H1 (cell line): ENCODE data around the gene SLC2A13. TPM values are rescaled to one million over a fixed set of nuclear protein-coding genes. Genes with fewer than 3 reads are reported as not detected.

Experiments
- CTCF ChIA-PET: fragments of 300-600 bp; sonication (Branson Sonifier 250); formaldehyde crosslinking; loops from one replicate; lab custom pipeline; 2021; ENCODE audit not compliant: partially characterized antibody; lab: Charles Lee
- POLR2A ChIA-PET: fragments of 300-600 bp; sonication (Branson Sonifier 250); formaldehyde crosslinking; loops from one replicate; lab custom pipeline; 2021; ENCODE audit warnings: inconsistent platforms; ENCODE audit not compliant: partially characterized antibody; lab: Charles Lee
- DNase-seq, 2 experiments: peaks; one replicate each; pipeline versions ENCODE4 v3.0.0 to v3.0.0-alpha.2; 2010 to 2022; ENCODE audit warnings: low spot score in 2 of 2, low read depth in 1 of 2, mixed read lengths in 1 of 2
- FAIRE-seq: peaks from 2 replicates; lab custom pipeline; 2011; peaks lifted over from hg19 to GRCh38; lab: Jason Lieb, UNC
- H2AFZ ChIP-seq: 2 replicates; pipeline ENCODE4 v1.8.1; 2012; ENCODE audit warnings: low read length, inconsistent platforms
- H2AK5ac ChIP-seq: 2 replicates; pipeline ENCODE4 v1.6.1; 2013; ENCODE audit warnings: low read depth, low read length
- H2BK120ac ChIP-seq: replicated peaks from 2 replicates; pipeline ENCODE3; 2013; ENCODE audit warnings: low read depth, low read length, inconsistent platforms
- H2BK12ac ChIP-seq: 2 replicates; pipeline ENCODE4 v1.6.1; 2013; ENCODE audit warnings: low read depth, low read length
- H2BK15ac ChIP-seq: 2 replicates; pipeline ENCODE4 v1.6.1; 2013; ENCODE audit warnings: low read length
- H2BK20ac ChIP-seq: 2 replicates; pipeline ENCODE4 v1.6.1; 2013; ENCODE audit warnings: low read length
- H2BK5ac ChIP-seq: 2 replicates; pipeline ENCODE4 v1.6.1; 2013; ENCODE audit warnings: low read depth, low read length
- H3K14ac ChIP-seq: 2 replicates; pipeline ENCODE4 v1.6.1; 2013; ENCODE audit warnings: inconsistent platforms; ENCODE audit not compliant: insufficient read length
- H3K18ac ChIP-seq: 2 replicates; pipeline ENCODE4 v1.6.1; 2013; ENCODE audit warnings: low read length; ENCODE audit errors: extremely low read depth
- H3K23ac ChIP-seq: 2 replicates; pipeline ENCODE4 v1.6.1; 2013; ENCODE audit warnings: inconsistent platforms; ENCODE audit not compliant: insufficient read length
- H3K23me2 ChIP-seq: 2 replicates; pipeline ENCODE4 v1.6.1; 2013; ENCODE audit warnings: low read depth, low read length
- H3K27ac ChIP-seq: 2 replicates; pipeline ENCODE4 v1.6.1; 2011; ENCODE audit warnings: low read depth, low read length, inconsistent platforms
- H3K27me3 ChIP-seq, 4 experiments: replicated peaks in 1 of 4; 1 replicate in 1 of 4; 2 replicates in 3 of 4; pipeline versions ENCODE4 v1.6.1 to v1.8.1; 2011 to 2013; ENCODE audit warnings: low read length in 3 of 4, mild to moderate bottlenecking in 3 of 4, inconsistent platforms in 2 of 4, mixed read lengths in 2 of 4, moderate library complexity in 1 of 4; ENCODE audit not compliant: control insufficient read depth in 3 of 4, insufficient read depth in 3 of 4; ENCODE audit errors: extremely low read depth in 1 of 4
- H3K36me3 ChIP-seq, 4 experiments: 2 replicates each; pipeline versions ENCODE4 v1.6.1 to v1.8.1; 2011 to 2013; ENCODE audit warnings: mild to moderate bottlenecking in 4 of 4, low read length in 3 of 4, moderate library complexity in 2 of 4, control low read depth in 1 of 4, inconsistent platforms in 1 of 4; ENCODE audit not compliant: insufficient read depth in 4 of 4, control insufficient read depth in 2 of 4
- H3K4ac ChIP-seq: replicated peaks from 2 replicates; pipeline ENCODE3; 2013; ENCODE audit warnings: low read length, low read depth, mixed read lengths, inconsistent platforms; ENCODE audit not compliant: insufficient read length
- H3K4me1 ChIP-seq, 4 experiments: replicated peaks in 1 of 4; 1 replicate in 1 of 4; 2 replicates in 3 of 4; pipeline versions ENCODE4 v1.6.1 to v1.8.1; 2011 to 2013; ENCODE audit warnings: low read length in 3 of 4, inconsistent platforms in 2 of 4, mixed read lengths in 1 of 4; ENCODE audit not compliant: insufficient read depth in 4 of 4, control insufficient read depth in 3 of 4
- H3K4me2 ChIP-seq, 2 experiments: 2 replicates each; pipeline versions ENCODE4 v1.6.1 to v1.8.1; 2011 to 2013; ENCODE audit warnings: low read depth in 2 of 2, low read length in 2 of 2, control low read depth in 1 of 2, inconsistent platforms in 1 of 2, mild to moderate bottlenecking in 1 of 2; ENCODE audit not compliant: insufficient read depth in 1 of 2
- H3K4me3 ChIP-seq, 4 experiments: fragments of 200-600, 300-600 bp in 1 of 4; sonication (generic), shearing (Covaris generic), sonication (Bioruptor Twin) in 1 of 4; 2 replicates each; pipeline versions ENCODE4 v1.5.1 to v1.8.1; 2011 to 2016; ENCODE audit warnings: low read length in 4 of 4, low read depth in 3 of 4, control low read depth in 2 of 4, inconsistent platforms in 2 of 4, mild to moderate bottlenecking in 2 of 4, mixed read lengths in 1 of 4, moderate library complexity in 1 of 4; ENCODE audit not compliant: insufficient read depth in 2 of 4; ENCODE audit errors: extremely low read depth in 1 of 4
- H3K56ac ChIP-seq: replicated peaks from 2 replicates; pipeline ENCODE3; 2013; ENCODE audit warnings: low read depth, mild to moderate bottlenecking, mixed read lengths, low read length, inconsistent platforms; ENCODE audit not compliant: insufficient read length
- H3K79me1 ChIP-seq: 2 replicates; pipeline ENCODE4 v1.6.1; 2013; ENCODE audit warnings: low read depth, low read length, control low read depth
- H3K79me2 ChIP-seq, 2 experiments: 2 replicates each; pipeline versions ENCODE4 v1.6.1 to v1.8.1; 2012 to 2013; ENCODE audit warnings: low read length in 2 of 2, mild to moderate bottlenecking in 2 of 2, inconsistent platforms in 1 of 2; ENCODE audit not compliant: insufficient read depth in 2 of 2, control insufficient read depth in 1 of 2
- H3K9ac ChIP-seq, 4 experiments: replicated peaks in 1 of 4; 1 replicate in 1 of 4; 2 replicates in 3 of 4; pipeline versions ENCODE4 v1.6.1 to v1.8.1; 2011 to 2013; ENCODE audit warnings: low read depth in 3 of 4, low read length in 3 of 4, control low read depth in 2 of 4, mild to moderate bottlenecking in 2 of 4, moderate library complexity in 2 of 4, inconsistent platforms in 1 of 4; ENCODE audit errors: extremely low read depth in 1 of 4
- H3K9me3 ChIP-seq, 2 experiments: 2 replicates each; pipeline versions ENCODE4 v1.6.1 to v1.8.1; 2012 to 2013; ENCODE audit warnings: mild to moderate bottlenecking in 2 of 2, moderate library complexity in 2 of 2, control low read depth in 1 of 2, inconsistent platforms in 1 of 2, low read depth in 1 of 2, low read length in 1 of 2, mixed read lengths in 1 of 2; ENCODE audit not compliant: insufficient read depth in 2 of 2
- H4K20me1 ChIP-seq, 2 experiments: replicated peaks in 1 of 2; 2 replicates each; pipeline versions ENCODE3 to v1.8.1; 2011 to 2013; ENCODE audit warnings: inconsistent platforms in 2 of 2, low read length in 2 of 2, mild to moderate bottlenecking in 1 of 2; ENCODE audit not compliant: insufficient read depth in 2 of 2, control insufficient read depth in 1 of 2
- H4K5ac ChIP-seq: 2 replicates; pipeline ENCODE4 v1.6.1; 2013; ENCODE audit warnings: low read length, low read depth, mixed read lengths, inconsistent platforms; ENCODE audit not compliant: insufficient read length
- H4K8ac ChIP-seq: 2 replicates; pipeline ENCODE4 v1.8.0; 2013; ENCODE audit warnings: mild to moderate bottlenecking, moderate library complexity, low read length, inconsistent platforms; ENCODE audit not compliant: insufficient read depth; ENCODE audit errors: extremely low read depth
- H4K91ac ChIP-seq: replicated peaks from 2 replicates; pipeline ENCODE3; 2013; ENCODE audit warnings: low read length, mixed read lengths, inconsistent platforms; ENCODE audit not compliant: insufficient read length
- CHD1 ChIP-seq: IDR thresholded peaks from 2 replicates; pipeline ENCODE4 v1.6.1; 2012; ENCODE audit warnings: low read depth, low read length, improper control_type of control experiment
- CHD2 ChIP-seq: IDR thresholded peaks from 2 replicates; pipeline ENCODE4 v1.6.1; 2012; ENCODE audit warnings: low read length, improper control_type of control experiment
- CTCF ChIP-seq, 3 experiments: IDR thresholded peaks; 1 replicate in 2 of 3; 2 replicates in 1 of 3; pipeline versions ENCODE4 v1.5.1 to v1.6.1; 2011; ENCODE audit warnings: low read length in 3 of 3, mild to moderate bottlenecking in 3 of 3, inconsistent platforms in 2 of 3, low read depth in 1 of 3, moderate library complexity in 1 of 3; ENCODE audit not compliant: insufficient read depth in 1 of 3; ENCODE audit errors: control extremely low read depth in 1 of 3
- FOSL1 ChIP-seq: IDR thresholded peaks from 2 replicates; pipeline ENCODE4 v1.6.1; 2011; ENCODE audit warnings: mild to moderate bottlenecking, low read depth, low read length, moderate library complexity; ENCODE audit not compliant: insufficient read depth
- RBBP5 ChIP-seq: IDR thresholded peaks from 2 replicates; pipeline ENCODE4 v1.7.1; 2012; ENCODE audit warnings: low read depth, mild to moderate bottlenecking, inconsistent platforms, low read length, moderate library complexity, borderline replicate concordance
- RFX5 ChIP-seq: IDR thresholded peaks from 2 replicates; pipeline ENCODE4 v1.6.1; 2011; ENCODE audit warnings: low read depth, low read length, improper control_type of control experiment, borderline replicate concordance
- SIRT6 ChIP-seq: IDR thresholded peaks from one replicate; pipeline ENCODE4 v1.7.1; 2012; ENCODE audit warnings: low read length, inconsistent platforms
- TAF1 ChIP-seq: IDR thresholded peaks from 2 replicates; pipeline ENCODE4 v1.6.1; 2011; ENCODE audit warnings: mild to moderate bottlenecking, low read depth, low read length
- WGBS, 2 experiments: shearing (Covaris generic) in 1 of 2; methylation state at CpG; one replicate each; pipeline versions ENCODE4 v1.1.6 to v1.1.7; 2013 to 2015; ENCODE audit warnings: low lambda C conversion rate in 2 of 2, mixed read lengths in 2 of 2, inconsistent platforms in 1 of 2, low coverage in 1 of 2, missing lambda C conversion rate in 1 of 2; ENCODE audit not compliant: insufficient replicate concordance in 2 of 2, insufficient coverage in 1 of 2, insufficient read length in 1 of 2; ENCODE audit errors: extremely low coverage in 1 of 2, missing lambda C conversion rate in 1 of 2; 5-methylcytosine and 5-hydroxymethylcytosine counted together
- polyA plus RNA-seq, 7 experiments: library from polyadenylated mRNA; depleted of rRNA in 3 of 7; stranded (reverse) in 5 of 7; unstranded in 2 of 7; fragments of >200 nt in 5 of 7; fragments of 200-250 nt in 2 of 7; gene quantifications; 1 replicate in 5 of 7; 2 replicates in 1 of 7; 4 replicates in 1 of 7; pipeline versions ENCODE4 v1.2.1 to v1.2.3, GENCODE V29; 2011 to 2013; ENCODE audit warnings: missing spikeins in 2 of 7, mixed read lengths in 2 of 7
- total RNA-seq: library from RNA; stranded (reverse); fragmentation: NEBNext Ultra II Directional; extraction: Animal tissue kit (Norgen Biotek cat#: 25700); gene quantifications from 2 replicates; pipeline ENCODE4 v1.2.1, GENCODE V29; 2021

Gene SLC2A13
- total and polyA plus RNA-seq, 2 of the 8 experiments (the other 6 are each of a cell fraction or from before 2014, with no cell fraction given), result 2.8 to 9.6 TPM

- no peak overlapping the region for H3K56ac ChIP-seq
- H3K27ac ChIP-seq, result no peak overlapping the region
- no peak for FAIRE-seq
- no peak for DNase-seq
- peaks cover 3% of the 10 kb centered on the region; the same call in 1 of the 2 replicates for H3K79me1 ChIP-seq
- H3K23ac ChIP-seq, result no peak overlapping the region
- no peaks in the 10 kb centered on the region for H3K23me2 ChIP-seq
- H2BK5ac ChIP-seq, result no peak overlapping the region
- no peak overlapping the region for H2BK12ac ChIP-seq
- H3K9ac ChIP-seq, result no peak overlapping the region
- H3K4ac ChIP-seq, result no peak overlapping the region
- H3K18ac ChIP-seq, result no peak overlapping the region
- peaks cover 0 to 4% of the 10 kb centered on the region in 2 experiments for H4K20me1 ChIP-seq
- H4K91ac ChIP-seq, result no peak overlapping the region
- ChIA-PET CTCF (interaction anchor here (0.7 to 2.9 kb wide), 8 partner anchors 13 to 250 kb away, joined by 3 to 13 read pairs (median 4); partner anchors contain the start of gene SLC2A13), POLR2A (no interaction called here)
- H3K36me3 ChIP-seq, result no peaks in the 10 kb centered on the region; a peak in 1 of 8 replicates
- H4K8ac ChIP-seq, result no peak overlapping the region
- no peak overlapping the region for H2AFZ ChIP-seq
- H2BK20ac ChIP-seq, result no peak overlapping the region
- WGBS, 2 experiments, result 81% methylated on average over 3 of the region's 3 CpGs; no CpG with 5 or more reads in 1 of the 2 experiments
- no peak overlapping the region for H4K5ac ChIP-seq
- no peak overlapping the region for H2BK120ac ChIP-seq
- no peaks in the 10 kb centered on the region for H3K27me3 ChIP-seq
- H2BK15ac ChIP-seq, result no peak overlapping the region
- H3K79me2 ChIP-seq, result no peaks in the 10 kb centered on the region
- H2AK5ac ChIP-seq, result no peak overlapping the region
- TF ChIP-seq SIRT6 (no peak), RFX5 (no peak), FOSL1 (no peak), CTCF (IDR thresholded peaks at IDR 0.05; ENCODE audit: control extremely low read depth in 1 of 3, insufficient read depth in 1 of 3, low read depth in 1 of 3, low read length in 3 of 3) (no peak), RBBP5 (no peak), CHD1 (no peak), TAF1 (no peak), CHD2 (no peak)
- TF ChIP-seq, all 59 proteins: peak for 0
- Histone ChIP-seq H3K14ac (no peak overlapping the region), H3K4me3 (no peak overlapping the region), H3K4me1 (peaks cover 0 to 9% (median 2%) of the 10 kb centered on the region in 4 experiments; a peak in 2 of 7 replicates), H3K4me2 (no peak overlapping the region), H3K9me3 (no peaks in the 10 kb centered on the region)
These were observed 93.2 kb downstream of the SLC2A13 start for GRCh38 chr12:40012711-40013110.
